K562 (cell line): ENCODE results near the gene SUN5. TPM values are rescaled to one million over a fixed set of nuclear protein-coding genes. Genes with fewer than 3 reads are reported as not detected.
A peak's percentile ranks its signal among the peaks of the same experiment; 100 is the strongest.

Experiments
- CTCF ChIP-seq, 3 experiments: IDR thresholded peaks in 2 of 3; conservative IDR thresholded peaks in 1 of 3; 2 replicates each; pipeline ENCODE4 v1.5.1; 2011 to 2012; ENCODE audit warnings: low read length in 3 of 3, mild to moderate bottlenecking in 3 of 3, control low read depth in 2 of 3, improper control_type of control experiment in 1 of 3, inconsistent platforms in 1 of 3, low read depth in 1 of 3, mixed read lengths in 1 of 3, moderate library complexity in 1 of 3; ENCODE audit not compliant: insufficient read depth in 2 of 3
- REST ChIP-seq, 2 experiments: fragments of 450-650 bp; formaldehyde crosslinking in 1 of 2; IDR thresholded peaks; 2 replicates each; pipeline versions ENCODE4 v1.4.0 to v1.6.1; 2014 to 2020; ENCODE audit warnings: mild to moderate bottlenecking in 2 of 2, borderline replicate concordance in 1 of 2, low read depth in 1 of 2
- ZNF384 ChIP-seq: IDR thresholded peaks from 2 replicates; pipeline ENCODE4 v1.6.1; 2012; ENCODE audit warnings: low read depth, low read length, improper control_type of control experiment
- polyA plus RNA-seq, 8 experiments: library from polyadenylated mRNA; depleted of rRNA in 4 of 8; stranded (reverse) in 5 of 8; unstranded in 3 of 8; fragments of >200 nt; fragmentation: Nextera tagmentation in 2 of 8; fragmentation: Illumina TruSeq in 1 of 8; extraction: Ambion mirVana in 2 of 8; extraction: Trizol in 1 of 8; gene quantifications; 2 replicates each; pipeline versions ENCODE4 v1.2.1 to v1.2.3, GENCODE V29; 2011 to 2014; ENCODE audit warnings: inconsistent platforms in 1 of 8, missing spikeins in 1 of 8
- total RNA-seq, 7 experiments: library from RNA; depleted of rRNA in 6 of 7; stranded (reverse); fragments of >200 nt in 6 of 7; fragmentation: Illumina TruSeq in 2 of 7; extraction: Trizol in 2 of 7; gene quantifications; 2 replicates each; pipeline versions ENCODE4 v1.2.1 to v1.2.3, GENCODE V29; 2011 to 2021; ENCODE audit warnings: low replicate concordance in 1 of 7

The SUN5 gene
- total and polyA plus RNA-seq, 9 of the 15 experiments (the other 6 are each of a cell fraction or from before 2014, with no cell fraction given) = not detected

GRCh38 chr20:32945710-32946221, 58.5 kb downstream of the SUN5 start (continued):
- TF ChIP-seq REST (IDR thresholded peaks at IDR 0.05; ENCODE audit: borderline replicate concordance) (peak; percentile 24; the same call in 1 of the 2 replicates), REST (CRISPR knock-in tag; IDR thresholded peaks at IDR 0.05; ENCODE audit: low read depth) (no peak), CTCF (IDR thresholded peaks at IDR 0.05 in 2 of 3, conservative IDR thresholded peaks at IDR 0.05 in 1 of 3; ENCODE audit: insufficient read depth in 2 of 3, low read depth in 1 of 3, low read length in 3 of 3) (peak; percentile 53 to 57 (median 57); a peak in 5 of 6 replicates), ZNF384 (0 out of 2 replicates have a peak, but pooled peaks have one; percentile 32)
